ENCODE data around the gene ANKRD28. TPM values are rescaled to one million over a fixed set of nuclear protein-coding genes. Genes with fewer than 3 reads are reported as not detected.
"Not testable (repeated sequence)": the region's sequence is repeated elsewhere in the genome, so short reads cannot be mapped to it uniquely, and the experiment has no call there.

The ANKRD28 gene
- total RNA-seq, 1 donor from 2014 or later, result 64.3 TPM

DNA sequence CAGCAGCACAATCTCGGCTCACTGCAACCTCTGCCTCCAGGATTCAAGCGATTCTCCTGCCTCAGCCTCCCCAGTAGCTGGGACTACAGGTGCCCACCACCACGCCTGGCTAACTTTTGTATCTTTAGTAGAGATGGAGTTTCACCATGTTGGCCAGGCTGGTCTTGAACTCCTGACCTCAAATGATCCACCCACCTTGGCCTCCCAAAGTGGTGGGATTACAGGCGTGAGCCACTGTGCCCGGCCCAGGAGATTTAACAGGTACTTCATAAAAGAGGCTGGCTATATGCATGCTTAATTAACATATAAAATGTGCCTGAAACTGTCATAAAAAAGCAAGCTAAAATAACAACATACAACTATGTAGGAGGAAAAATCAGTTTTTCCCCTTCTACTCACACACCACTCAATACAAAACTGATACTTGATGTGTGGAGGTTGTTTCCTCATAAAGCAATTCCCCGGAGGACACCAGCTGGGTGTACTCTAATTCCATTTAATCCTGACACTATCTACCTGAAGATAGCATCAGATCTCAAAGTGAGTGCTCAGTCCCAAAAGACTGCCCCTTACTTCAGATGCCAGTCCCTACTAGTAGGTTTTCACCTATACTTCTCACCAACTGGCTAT lies 22.7 kb downstream of the ANKRD28 start:
- not testable (repeated sequence) for DNase-seq (ENCODE audit: low spot score)

DNA sequence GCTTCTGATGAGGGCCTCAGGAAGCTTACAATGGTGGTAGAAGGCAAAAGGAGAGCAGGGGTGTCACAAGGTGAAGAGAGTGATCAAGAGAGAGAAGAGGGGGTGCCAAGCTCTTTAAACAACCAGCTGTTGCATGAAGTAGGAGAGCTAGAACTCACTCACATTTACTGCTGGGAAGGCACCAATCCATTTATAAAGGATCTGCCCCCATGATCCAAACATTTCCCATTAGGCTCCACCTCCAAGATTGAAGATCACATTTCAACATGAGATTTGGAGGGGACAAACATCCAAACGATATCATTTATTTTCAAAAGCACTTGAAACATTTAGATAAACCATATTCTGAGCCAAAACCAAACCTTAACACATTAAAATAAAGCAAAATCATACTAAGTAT lies 26.3 kb downstream of the ANKRD28 start:
- DNase-seq (ENCODE audit: low spot score), result no peak

DNA sequence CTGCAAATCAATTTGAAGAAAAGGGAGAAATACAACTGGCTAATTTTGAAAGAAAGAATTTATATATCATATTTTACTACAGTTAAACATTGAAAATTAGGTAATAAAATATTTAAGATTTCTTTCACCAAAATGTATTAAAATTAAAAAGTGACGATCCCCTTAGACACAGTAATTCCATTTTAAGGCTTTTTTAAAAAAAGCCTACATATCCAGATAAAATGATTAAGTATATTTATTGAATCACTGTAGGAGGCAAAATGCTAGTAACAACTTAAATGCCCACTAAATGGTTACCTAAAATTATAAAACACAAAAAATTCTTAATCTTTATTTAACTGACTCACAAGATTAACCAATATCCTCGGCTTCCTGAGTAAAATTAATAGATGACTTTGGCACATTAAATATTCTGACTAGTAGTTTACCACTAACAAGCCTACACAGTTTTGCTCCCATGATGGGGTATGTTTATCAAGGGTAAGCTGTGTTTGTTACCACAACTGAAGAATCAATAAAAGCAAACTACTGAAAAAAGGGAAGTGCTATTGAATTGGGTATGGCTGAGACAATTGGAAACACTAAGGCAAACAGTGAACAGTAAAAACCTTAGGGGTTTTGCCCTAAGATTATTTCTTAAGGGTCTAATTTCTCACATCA lies 28.4 kb downstream of the ANKRD28 start:
- DNase-seq (ENCODE audit: low spot score), result no peak

DNA sequence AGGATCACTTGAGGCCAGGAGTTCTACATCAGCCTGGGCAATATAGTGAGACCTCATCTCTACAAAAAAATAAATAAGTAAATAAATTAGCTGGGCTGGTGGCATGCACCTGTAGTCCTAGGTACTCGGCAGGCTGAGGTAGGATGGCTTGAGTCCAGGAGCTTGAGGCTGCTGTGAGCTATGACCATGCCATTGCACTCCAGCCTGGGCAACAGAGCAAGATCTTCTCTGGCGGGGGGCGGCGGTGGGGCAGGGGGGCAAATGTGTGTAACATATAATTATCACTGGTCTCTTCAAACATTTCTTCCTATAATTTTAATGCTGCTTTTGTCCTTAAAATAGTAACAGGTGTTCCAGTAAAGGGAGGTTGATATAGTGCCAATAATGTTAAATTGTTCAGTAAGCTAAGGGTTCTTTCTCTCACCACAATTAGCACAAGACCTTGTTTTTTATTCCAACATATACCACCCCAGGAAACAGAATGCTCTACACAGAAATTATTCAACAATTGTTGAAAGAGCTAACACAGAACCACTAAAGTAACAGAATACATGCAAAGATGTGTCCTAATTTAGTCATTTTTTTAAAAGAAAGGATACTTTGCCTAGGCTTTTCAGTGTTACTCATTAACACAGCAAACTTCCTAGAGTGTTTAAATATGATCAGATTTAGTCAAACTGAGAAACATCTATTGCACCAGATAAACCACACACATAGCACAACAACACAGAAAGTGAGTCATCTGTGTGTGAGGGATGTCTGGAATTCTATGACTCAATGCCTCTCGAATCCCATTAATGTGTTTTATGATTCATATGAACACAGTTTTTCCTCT lies 29.1 kb downstream of the ANKRD28 start:
- DNase-seq (ENCODE audit: low spot score), result peak; percentile 87

DNA sequence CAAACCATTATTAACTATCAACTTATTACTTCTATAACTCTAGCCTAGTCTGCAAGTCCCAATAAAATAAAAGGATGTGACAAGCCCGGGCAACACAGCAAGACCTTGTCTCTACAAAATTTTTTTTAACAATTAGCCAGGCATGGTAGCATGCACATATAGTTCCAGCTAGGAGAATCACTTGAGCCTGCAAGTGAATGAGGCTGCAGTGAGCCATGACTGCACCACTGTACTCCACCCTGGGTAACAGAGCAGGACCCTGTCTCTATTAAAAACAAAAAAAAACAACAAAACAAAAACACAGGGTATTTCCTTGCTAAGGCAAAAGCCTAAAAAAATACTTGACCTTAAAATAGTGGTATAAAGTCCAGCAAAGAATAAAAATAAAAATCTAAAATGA lies 31.4 kb downstream of the ANKRD28 start:
- DNase-seq (ENCODE audit: low spot score), result no peak

DNA sequence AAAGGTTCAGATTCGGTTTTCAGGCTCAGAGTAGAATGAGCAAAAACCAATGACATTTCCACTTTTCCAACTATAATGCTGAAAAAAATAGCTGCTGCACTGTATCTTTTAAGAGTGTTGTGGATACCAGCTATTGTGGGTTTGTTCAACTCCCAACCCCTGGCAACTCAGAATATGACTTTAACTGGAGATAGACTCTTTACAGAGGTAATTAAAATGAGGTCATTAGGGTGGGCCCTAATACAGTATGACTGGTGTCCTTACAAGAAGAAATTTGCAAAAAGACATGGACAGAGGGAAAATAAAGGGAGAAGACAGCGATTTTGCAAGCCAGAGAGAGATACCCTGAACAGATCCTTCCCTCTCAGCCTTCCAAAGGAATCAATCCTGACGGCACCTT lies 39.5 kb downstream of the ANKRD28 start:
- DNase-seq (ENCODE audit: low spot score), result no peak

DNA sequence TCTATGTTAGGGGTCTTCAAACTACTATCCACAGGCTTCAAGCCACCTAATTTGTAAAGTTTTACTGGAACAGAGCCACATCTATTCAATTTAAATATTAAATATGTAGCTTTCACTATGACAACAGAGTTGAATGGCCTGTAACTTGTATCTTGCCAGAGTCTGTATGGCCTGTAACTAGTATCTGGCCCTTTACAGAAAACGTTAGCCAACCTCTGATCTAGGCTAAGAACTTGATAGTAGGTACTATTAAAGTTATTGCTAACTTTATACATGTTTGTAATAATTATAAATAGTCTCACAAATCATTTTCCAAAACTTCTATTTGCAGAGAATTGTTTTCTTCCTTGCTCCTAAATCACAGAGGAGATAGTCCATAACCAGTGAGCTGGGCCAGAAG lies 40.0 kb downstream of the ANKRD28 start:
- DNase-seq (ENCODE audit: low spot score), result no peak

DNA sequence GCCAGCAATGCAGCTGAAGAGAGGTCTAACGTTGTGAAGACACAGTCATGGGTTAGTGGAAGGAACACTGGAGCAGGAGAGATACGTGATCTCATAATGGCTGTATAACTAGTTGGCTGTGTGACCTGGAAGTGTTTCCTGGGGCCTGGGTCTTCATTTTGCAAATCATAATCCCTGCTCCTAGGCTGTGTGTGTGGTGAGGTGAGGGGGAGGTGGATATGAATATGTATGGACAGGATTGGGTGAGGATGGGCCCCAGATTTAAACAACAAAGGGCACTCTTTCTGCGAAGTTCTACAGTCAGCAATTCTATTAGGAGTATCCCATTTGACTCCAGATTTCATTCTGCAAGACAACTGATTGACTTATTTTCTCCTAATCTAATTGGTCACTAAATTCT lies 41.3 kb downstream of the ANKRD28 start:
- no peak for DNase-seq (ENCODE audit: low spot score)

DNA sequence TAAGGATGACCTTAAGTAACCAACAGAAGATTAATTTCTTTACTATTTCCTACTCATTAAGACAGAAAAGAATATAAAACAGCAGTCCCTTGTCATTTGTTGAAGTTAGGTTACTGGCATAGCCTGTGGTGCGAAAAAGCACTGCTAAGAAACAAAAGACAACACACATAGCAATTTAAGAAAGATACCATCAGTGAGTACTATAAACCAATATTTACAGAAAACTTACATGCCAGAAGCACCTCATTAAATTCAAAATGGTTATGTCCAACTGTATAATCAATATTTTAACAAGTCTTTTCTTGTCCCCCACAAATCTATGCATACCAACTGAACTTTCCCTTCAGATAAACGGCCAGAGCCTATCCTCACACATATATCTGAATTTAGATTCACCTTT lies 42.0 kb downstream of the ANKRD28 start:
- no peak for DNase-seq (ENCODE audit: low spot score)

DNA sequence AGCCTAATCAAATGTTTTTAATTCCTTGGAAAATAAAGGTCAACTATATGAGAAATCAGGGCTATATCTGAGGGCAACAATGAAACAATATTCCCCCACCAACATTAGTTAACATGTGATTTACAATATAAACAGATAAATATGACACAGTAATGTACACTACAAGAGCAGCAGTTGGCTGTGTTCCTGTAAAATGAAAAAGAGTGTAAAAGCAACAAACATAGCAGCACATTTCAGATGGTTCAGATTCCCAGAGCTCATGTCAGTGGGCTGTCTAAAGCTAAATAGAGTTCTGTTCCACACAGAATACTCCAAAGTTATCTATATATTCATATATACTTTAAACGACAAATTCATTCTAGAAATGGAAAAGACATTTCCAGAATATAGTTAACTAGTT lies 42.6 kb downstream of the ANKRD28 start:
- DNase-seq (ENCODE audit: low spot score), result no peak

DNA sequence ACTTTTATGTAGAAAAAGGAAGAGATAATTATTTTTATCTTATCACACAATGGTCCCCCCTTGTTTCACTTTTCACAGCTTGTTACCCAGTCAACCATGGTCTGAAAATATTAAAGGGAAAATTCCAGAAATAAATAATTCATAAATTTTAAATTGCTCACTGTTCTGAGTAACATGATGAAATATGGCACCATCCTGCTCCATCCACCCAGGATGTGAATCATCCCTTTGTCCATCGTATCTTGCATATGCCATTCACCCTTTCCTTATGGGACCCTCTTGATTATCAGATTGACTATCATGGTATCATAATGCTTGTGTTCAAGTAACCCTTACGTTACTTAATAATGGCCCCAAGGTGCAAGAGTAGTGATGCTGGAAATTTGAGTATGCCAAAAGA lies 43.7 kb downstream of the ANKRD28 start:
- no peak for DNase-seq (ENCODE audit: low spot score)

DNA sequence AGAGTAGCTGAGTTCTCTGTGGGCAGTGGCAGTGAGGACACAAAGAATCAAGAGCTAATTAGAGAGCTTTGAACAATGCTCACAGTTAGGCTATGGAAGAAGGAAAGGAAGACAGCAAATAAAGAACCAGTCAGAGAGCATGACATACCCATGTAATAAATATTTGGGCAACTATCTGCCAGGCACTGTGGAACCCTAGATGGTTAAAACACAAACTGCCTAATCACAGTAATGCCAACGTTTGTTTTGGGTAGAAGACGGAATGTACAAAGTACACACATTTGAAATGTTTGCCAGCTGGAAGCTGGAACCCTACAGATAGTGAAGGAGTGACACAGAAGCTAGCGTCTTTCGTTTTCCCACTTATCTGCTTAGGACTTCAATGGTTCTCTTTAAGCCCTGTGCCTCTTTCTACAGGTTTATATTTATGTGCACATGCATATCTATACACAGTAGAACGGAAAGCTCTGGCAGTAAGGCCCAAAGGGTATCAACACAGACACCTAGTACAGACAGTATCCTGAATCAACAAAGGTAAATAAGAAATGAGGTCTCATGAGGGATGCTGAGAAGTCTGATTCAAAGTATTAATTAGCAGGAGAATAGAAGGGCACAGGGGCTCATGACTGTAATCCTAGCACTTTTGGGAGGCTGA lies 44.6 kb downstream of the ANKRD28 start:
- no peak for DNase-seq (ENCODE audit: low spot score)

DNA sequence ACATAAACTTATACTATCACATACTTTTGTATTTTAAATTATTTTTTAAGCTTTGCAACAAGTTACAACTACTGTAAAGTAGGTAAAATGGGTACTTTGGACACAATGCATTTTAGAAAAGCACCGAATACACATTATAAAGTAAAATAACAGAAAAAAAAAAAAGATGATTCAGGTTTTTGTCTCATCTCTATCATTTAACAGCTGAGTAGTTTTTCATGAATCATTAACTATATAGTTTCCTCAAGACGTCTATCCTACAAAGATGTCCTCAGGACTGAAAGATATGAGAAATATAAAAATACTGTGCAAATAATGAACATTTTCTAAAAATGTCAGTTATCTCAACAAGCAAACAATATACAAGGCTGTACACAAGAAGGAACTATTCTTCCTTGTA lies 46.9 kb downstream of the ANKRD28 start:
- no peak for DNase-seq (ENCODE audit: low spot score)

DNA sequence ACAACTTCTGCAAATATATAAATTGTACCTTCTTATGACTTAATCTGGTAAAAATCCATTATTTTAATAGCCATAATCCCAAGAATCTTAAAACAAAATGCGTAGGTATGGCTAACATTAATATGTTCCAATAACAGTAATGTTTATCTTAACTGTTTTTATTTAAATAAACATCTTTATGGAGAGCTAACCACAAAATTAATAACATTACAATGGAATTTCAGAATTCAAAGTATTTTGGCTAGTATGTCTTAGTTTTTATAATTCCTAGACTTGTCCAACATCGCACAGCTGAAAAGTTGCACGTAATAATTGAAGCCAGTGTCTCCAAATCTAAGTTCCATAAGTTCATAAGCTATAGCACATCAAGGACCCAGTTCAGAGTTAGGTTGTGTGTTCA lies 47.6 kb downstream of the ANKRD28 start:
- no peak for DNase-seq (ENCODE audit: low spot score)

DNA sequence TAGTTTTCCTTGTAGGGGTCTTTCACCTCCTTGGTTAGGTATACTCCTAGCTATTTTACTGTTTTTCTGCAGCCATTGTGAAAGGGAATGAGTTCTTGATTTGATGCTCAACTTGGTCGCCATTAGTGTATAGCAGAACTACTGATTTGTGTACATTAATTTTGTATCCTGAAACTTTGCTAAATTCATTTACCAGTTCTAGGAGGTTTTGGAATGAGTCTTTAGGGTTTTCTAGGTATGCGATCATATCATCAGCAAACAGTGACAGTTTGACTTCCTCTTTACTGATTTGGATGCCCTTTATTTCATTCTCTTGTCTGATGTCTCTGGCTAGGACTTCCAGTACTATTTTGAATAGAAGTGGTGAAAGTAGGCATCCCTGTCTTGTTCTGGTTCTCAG lies 51.9 kb downstream of the ANKRD28 start:
- DNase-seq (ENCODE audit: low spot score), result not testable (repeated sequence)

DNA sequence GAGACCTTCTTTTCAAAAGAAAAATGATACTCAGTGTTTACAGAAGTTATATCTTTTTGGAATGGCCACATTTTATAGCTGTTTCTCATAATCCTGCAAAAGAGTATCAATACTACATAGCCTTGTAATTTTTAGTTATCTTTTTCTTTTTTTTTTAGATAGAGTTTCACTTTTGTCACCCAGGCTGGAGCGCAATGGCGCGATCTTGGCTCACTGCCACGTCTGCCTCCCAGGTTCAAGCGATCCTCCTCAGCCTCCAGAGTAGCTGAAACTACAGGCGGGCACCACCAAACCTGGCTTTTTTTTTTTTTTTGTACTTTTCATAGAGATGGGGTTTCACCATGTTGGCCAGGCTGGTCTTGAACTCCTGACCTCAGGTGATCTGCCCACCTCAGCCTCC lies 53.6 kb downstream of the ANKRD28 start:
- no peak for DNase-seq (ENCODE audit: low spot score)

DNA sequence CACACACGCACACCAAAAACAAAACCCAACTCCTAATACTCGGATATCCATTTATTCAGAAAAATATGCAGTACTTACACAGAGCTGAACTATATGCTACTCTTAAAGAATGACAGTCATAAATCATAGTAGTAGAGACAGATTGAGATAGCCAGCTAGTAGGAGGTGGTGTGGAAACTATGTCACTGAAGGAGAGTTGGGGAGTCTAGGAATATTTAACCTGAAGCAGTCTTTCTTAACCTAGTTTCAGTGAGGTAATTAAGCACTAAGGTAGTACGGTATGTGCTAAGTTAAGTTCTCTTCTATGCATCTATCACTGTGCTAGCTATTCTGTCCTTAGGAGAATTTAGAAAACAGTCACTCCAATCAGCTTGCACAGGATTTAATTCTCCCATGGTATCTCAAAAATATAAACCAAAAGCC lies 54.2 kb downstream of the ANKRD28 start:
- no peak for DNase-seq (ENCODE audit: low spot score)

DNA sequence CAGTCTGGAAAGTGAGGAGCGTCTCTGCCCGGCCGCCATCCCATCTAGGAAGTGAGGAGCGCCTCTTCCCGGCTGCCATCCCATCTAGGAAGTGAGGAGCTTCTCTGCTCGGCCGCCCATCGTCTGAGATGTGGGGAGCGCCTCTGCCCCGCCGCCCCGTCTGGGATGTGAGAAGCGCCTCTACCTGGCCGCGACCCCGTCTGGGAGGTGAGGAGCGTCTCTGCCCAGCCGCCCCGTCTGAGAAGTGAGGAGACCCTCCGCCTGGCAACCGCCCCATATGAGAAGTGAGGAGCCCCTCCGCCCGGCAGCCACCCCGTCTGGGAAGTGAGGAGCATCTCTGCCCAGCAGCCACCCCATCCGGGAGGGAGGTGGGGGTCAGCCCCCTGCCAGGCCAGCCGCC lies 55.5 kb downstream of the ANKRD28 start:
- DNase-seq (ENCODE audit: low spot score), result not testable (repeated sequence)

DNA sequence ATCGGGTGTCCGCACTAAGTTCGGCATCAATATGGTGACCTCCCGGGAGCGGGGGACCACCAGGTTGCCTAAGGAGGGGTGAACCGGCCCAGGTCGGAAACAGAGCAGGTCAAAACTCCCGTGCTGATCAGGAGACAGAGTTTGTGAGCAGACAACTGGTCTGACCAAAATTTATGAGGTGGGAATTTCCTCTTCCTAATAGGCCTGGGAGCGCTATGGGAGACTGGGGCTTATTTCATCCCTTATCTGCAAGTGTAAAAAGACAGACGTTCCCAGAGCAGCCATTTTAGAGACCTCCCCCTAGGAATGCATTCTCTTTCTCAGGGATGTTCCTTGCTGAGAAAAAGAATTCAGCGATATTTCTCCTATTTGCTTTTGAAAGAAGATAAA lies 59.2 kb downstream of the ANKRD28 start:
- DNase-seq (ENCODE audit: low spot score), result not testable (repeated sequence)

DNA sequence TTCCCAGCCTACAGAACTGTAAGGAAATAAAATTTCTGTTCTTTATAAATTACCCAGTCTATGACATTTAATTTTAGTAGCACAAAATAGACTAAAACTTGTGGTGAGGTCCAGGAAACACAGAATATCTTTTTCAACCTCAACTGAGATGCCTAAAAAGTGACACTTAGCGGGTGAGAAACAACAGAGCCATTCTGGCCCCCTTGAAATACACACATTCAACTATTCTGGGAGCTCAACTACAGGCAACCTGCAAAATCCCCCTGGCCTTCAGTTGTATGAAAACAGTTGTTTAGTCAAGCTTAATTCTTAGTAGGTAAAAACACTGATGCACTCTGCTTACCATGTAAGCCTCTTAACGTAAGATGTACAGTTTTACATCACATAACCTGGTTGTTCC lies 66.8 kb downstream of the ANKRD28 start:
- DNase-seq (ENCODE audit: low spot score), result no peak

DNA sequence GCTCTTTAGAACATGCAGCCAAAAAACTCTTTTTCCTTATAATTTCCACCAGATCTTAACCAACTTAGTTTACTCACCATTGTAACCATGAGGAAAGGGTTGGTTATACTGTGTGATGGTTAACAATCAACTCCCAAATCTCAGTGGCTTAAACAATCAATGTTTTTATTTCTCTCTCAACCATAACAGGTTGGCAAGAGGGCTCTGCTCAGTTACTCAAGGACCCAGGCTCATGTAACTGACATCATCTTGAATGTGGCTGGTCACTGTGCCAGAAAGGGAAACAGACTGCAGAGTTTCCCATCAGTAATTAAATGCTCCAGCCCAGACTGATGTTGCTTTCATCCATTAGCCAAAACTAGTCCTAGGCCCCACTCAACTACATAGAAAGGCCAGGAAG lies 69.0 kb downstream of the ANKRD28 start:
- no peak for DNase-seq (ENCODE audit: low spot score)

DNA sequence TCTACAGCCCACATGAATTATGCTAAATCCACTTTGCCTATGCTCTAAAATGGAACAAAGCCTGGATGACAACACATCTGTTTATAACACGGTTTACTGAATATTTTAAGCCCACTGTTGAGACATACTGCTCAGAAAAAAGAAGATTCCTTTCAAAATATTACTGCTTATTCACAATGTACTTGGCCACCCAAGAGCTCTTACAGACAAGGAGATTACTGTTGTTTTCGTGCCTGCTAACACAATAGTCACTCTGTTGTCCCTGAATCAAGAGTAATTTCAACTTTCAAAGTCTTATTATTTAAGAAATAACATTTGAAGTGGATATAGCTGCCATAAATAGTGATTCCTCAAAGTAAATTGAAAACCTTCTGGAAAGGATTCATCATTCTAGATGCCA lies 70.9 kb downstream of the ANKRD28 start:
- no peak for DNase-seq (ENCODE audit: low spot score)

Measured in umbilical cord (tissue), 2 donors.